Measurements from ENCODE around the gene PTPRD.

PTPRD gene

DNA sequence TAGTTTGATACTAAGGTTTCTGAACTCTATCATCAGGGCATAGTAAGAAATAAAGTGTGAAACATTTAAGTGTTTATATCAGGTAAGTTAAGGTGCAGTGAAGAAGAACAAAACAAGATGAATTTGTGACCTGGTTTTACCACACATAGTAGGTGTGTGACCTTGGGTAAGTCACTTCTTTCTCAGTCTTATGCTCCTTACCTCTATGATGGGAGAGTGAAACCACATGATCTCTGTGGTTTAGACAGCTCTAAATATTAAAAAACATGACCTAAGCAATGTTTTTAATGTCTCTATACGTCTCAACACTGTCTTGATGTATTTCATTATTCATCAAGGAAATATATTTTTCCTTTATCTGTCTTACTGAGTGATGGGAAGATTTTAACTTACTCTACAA lies 2183.6 kb downstream of the PTPRD start:
- Histone ChIP-seq H3K79me2 (ENCODE audit: insufficient read depth, low read length) (no peaks in the 10 kb centered on the region), H2AFZ (ENCODE audit: low read length) (no peak overlapping the region), H3K9me2 (replicated peaks; ENCODE audit: low read depth, low read length) (no peaks in the 10 kb centered on the region), H3K4me2 (ENCODE audit: low read depth, low read length, poor library complexity, severe bottlenecking) (no peak overlapping the region), H4K20me1 (ENCODE audit: insufficient read depth, low read length, poor library complexity, severe bottlenecking) (no peaks in the 10 kb centered on the region), H3K9me3 (ENCODE audit: insufficient read depth, low read depth, low read length) (no peaks in the 10 kb centered on the region), H3F3A (ENCODE audit: low read depth) (no peaks in the 10 kb centered on the region), H3K4me3 (ENCODE audit: low read length, poor library complexity, severe bottlenecking) (no peak overlapping the region), H3K4me1 (ENCODE audit: insufficient read depth, low read length, poor library complexity, severe bottlenecking) (peaks cover 9% of the 10 kb centered on the region), H3K9ac (ENCODE audit: low read depth, low read length, poor library complexity, severe bottlenecking) (no peak overlapping the region), H3K27me3 (ENCODE audit: insufficient read depth, low read length, poor library complexity, severe bottlenecking) (no peaks in the 10 kb centered on the region), H3K36me3 (ENCODE audit: insufficient read depth, low read length) (peaks cover 49% of the 10 kb centered on the region; the same call in 1 of the 2 replicates)
- TF ChIP-seq EZH2phosphoT487 (IDR thresholded peaks at IDR 0.05; ENCODE audit: borderline replicate concordance) = no peak
- TF ChIP-seq, protein P1, sequence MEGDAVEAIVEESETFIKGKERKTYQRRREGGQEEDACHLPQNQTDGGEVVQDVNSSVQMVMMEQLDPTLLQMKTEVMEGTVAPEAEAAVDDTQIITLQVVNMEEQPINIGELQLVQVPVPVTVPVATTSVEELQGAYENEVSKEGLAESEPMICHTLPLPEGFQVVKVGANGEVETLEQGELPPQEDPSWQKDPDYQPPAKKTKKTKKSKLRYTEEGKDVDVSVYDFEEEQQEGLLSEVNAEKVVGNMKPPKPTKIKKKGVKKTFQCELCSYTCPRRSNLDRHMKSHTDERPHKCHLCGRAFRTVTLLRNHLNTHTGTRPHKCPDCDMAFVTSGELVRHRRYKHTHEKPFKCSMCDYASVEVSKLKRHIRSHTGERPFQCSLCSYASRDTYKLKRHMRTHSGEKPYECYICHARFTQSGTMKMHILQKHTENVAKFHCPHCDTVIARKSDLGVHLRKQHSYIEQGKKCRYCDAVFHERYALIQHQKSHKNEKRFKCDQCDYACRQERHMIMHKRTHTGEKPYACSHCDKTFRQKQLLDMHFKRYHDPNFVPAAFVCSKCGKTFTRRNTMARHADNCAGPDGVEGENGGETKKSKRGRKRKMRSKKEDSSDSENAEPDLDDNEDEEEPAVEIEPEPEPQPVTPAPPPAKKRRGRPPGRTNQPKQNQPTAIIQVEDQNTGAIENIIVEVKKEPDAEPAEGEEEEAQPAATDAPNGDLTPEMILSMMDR (conservative IDR thresholded peaks at IDR 0.05; ENCODE audit: low read length) = no peak

DNA sequence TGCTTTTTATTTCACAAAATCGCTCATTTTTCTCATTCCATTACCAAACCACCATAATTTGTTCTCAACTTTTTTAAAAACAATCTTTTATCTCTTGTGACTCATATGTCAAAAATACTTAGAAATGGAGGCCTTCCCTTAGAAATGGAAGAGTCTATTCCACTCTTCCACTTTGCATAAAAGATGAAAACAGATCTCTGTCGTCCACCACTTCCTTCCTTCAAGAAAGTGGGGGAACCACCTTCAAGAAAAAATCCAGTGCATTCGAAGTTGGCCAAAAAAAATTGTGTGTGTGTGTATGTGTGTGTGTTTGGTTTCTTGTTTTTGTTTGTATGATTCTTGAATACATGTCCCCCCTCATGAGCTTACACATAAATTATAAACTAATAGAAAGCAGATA lies 2184.4 kb downstream of the PTPRD start:
- H3F3A ChIP-seq (ENCODE audit: low read depth) = no peaks in the 10 kb centered on the region
- H3K79me2 ChIP-seq (ENCODE audit: insufficient read depth, low read length) = no peaks in the 10 kb centered on the region
- no peak overlapping the region for H2AFZ ChIP-seq (ENCODE audit: low read length)
- no peaks in the 10 kb centered on the region for H3K9me3 ChIP-seq (ENCODE audit: insufficient read depth, low read depth, low read length)
- H4K20me1 ChIP-seq (ENCODE audit: insufficient read depth, low read length, poor library complexity, severe bottlenecking) = no peaks in the 10 kb centered on the region
- no peak overlapping the region for H3K4me2 ChIP-seq (ENCODE audit: low read depth, low read length, poor library complexity, severe bottlenecking)
- TF ChIP-seq, protein P1 (conservative IDR thresholded peaks at IDR 0.05; ENCODE audit: low read length) = no peak
- no peak for TF ChIP-seq EZH2phosphoT487 (IDR thresholded peaks at IDR 0.05; ENCODE audit: borderline replicate concordance)
- peaks cover 46% of the 10 kb centered on the region; the same call in 1 of the 2 replicates for H3K36me3 ChIP-seq (ENCODE audit: insufficient read depth, low read length)
- H3K4me3 ChIP-seq (ENCODE audit: low read length, poor library complexity, severe bottlenecking) = no peak overlapping the region
- H3K9ac ChIP-seq (ENCODE audit: low read depth, low read length, poor library complexity, severe bottlenecking) = no peak overlapping the region
- no peaks in the 10 kb centered on the region for H3K27me3 ChIP-seq (ENCODE audit: insufficient read depth, low read length, poor library complexity, severe bottlenecking)
- H3K9me2 ChIP-seq (replicated peaks; ENCODE audit: low read depth, low read length) = no peaks in the 10 kb centered on the region
- peaks cover 9% of the 10 kb centered on the region for H3K4me1 ChIP-seq (ENCODE audit: insufficient read depth, low read length, poor library complexity, severe bottlenecking)

DNA sequence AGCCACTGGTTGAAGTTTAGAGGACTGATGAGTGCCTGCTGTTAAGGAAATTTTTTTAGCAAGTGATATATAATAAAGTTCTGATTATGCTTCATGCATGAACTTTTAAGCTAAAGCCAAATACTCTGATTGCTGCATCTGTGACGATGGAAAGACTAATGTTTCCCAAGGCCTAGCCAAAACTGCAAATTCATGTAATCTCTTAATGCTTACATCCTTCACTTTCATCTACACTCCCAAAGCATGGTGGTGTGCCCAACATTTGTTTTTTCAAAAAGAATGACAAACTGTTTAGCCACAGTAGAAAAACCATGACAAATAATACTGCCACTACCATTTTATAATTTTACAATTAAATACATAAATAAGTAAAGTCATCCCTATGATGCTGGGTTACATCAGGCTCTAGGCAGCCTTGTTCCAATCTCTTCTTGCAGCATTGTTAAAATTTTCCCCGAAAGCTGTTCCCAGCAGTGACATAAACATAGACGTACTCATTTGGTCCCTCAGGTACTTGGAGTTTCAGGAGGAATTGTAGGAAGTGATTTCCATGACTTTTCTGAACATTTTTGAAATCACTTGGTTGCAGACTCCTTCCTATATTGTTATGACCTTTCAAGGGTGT lies 2187.9 kb downstream of the PTPRD start:
- H3K36me3 ChIP-seq (ENCODE audit: insufficient read depth, low read length) = peaks cover 44% of the 10 kb centered on the region; the same call in 1 of the 2 replicates
- H3K27me3 ChIP-seq (ENCODE audit: insufficient read depth, low read length, poor library complexity, severe bottlenecking) = no peaks in the 10 kb centered on the region
- TF ChIP-seq EZH2phosphoT487 (IDR thresholded peaks at IDR 0.05; ENCODE audit: borderline replicate concordance) = no peak
- TF ChIP-seq, protein P1 (conservative IDR thresholded peaks at IDR 0.05; ENCODE audit: low read length) = no peak
- no peak overlapping the region for H2AFZ ChIP-seq (ENCODE audit: low read length)
- H3K9ac ChIP-seq (ENCODE audit: low read depth, low read length, poor library complexity, severe bottlenecking) = no peak overlapping the region
- H3F3A ChIP-seq (ENCODE audit: low read depth) = no peaks in the 10 kb centered on the region
- no peak overlapping the region for H3K4me2 ChIP-seq (ENCODE audit: low read depth, low read length, poor library complexity, severe bottlenecking)
- peaks cover 9% of the 10 kb centered on the region for H3K4me1 ChIP-seq (ENCODE audit: insufficient read depth, low read length, poor library complexity, severe bottlenecking)
- H3K9me2 ChIP-seq (replicated peaks; ENCODE audit: low read depth, low read length) = no peaks in the 10 kb centered on the region
- no peaks in the 10 kb centered on the region for H3K9me3 ChIP-seq (ENCODE audit: insufficient read depth, low read depth, low read length)
- H4K20me1 ChIP-seq (ENCODE audit: insufficient read depth, low read length, poor library complexity, severe bottlenecking) = no peaks in the 10 kb centered on the region
- no peaks in the 10 kb centered on the region for H3K79me2 ChIP-seq (ENCODE audit: insufficient read depth, low read length)
- no peak overlapping the region for H3K4me3 ChIP-seq (ENCODE audit: low read length, poor library complexity, severe bottlenecking)

Data from Loucy (cell line).